ENCODE measurements around the gene SPOCK1.

GRCh38 chr5:137466889-137467288 lies 32.2 kb downstream of the SPOCK1 start:
- no peak for TF ChIP-seq POLR2A (IDR thresholded peaks at IDR 0.05)
- TF ChIP-seq CTCF (IDR thresholded peaks at IDR 0.05) = no peak

Measured in Peyer's patch (tissue), 4 donors.